GM23338 (cell line): ENCODE results near the gene STIM1. TPM values are rescaled to one million over a fixed set of nuclear protein-coding genes. Genes with fewer than 3 reads are reported as not detected.

ENCODE experiments used
- ATAC-seq: fragments of 200-7000 bp; cut with Tn5 transposase; 3 replicates; pipeline ENCODE4 v1.9.1; 2020
- DNase-seq: peaks from one replicate; pipeline ENCODE4 v3.0.0-alpha.2; 2015; ENCODE audit warnings: low spot score
- H2AFZ ChIP-seq: fragments of 200-600 bp; sonication (generic); 2 replicates; pipeline ENCODE4 v1.8.0; 2016; ENCODE audit warnings: antibody characterized with exemption, mild to moderate bottlenecking, moderate library complexity
- H3F3A ChIP-seq: fragments of 200-600 bp; sonication (generic); replicated peaks from 2 replicates; pipeline ENCODE4 v1.8.0; 2017; ENCODE audit warnings: antibody characterized with exemption, mixed run types, low read depth
- H3K27ac ChIP-seq: fragments of 200-600 bp; sonication (generic); 2 replicates; pipeline ENCODE4 v1.6.1; 2016; ENCODE audit warnings: low read depth
- H3K27me3 ChIP-seq: fragments of 200-600 bp; sonication (generic); 2 replicates; pipeline ENCODE4 v1.8.0; 2016; ENCODE audit warnings: mild to moderate bottlenecking, mixed run types, moderate library complexity; ENCODE audit not compliant: insufficient read depth
- H3K36me3 ChIP-seq: fragments of 200-600 bp; sonication (generic); 2 replicates; pipeline ENCODE4 v1.8.0; 2016; ENCODE audit warnings: mild to moderate bottlenecking; ENCODE audit not compliant: insufficient read depth
- H3K4me1 ChIP-seq: fragments of 200-600 bp; sonication (generic); 2 replicates; pipeline ENCODE4 v1.8.0; 2016; ENCODE audit warnings: mild to moderate bottlenecking, moderate library complexity; ENCODE audit not compliant: insufficient read depth
- H3K4me2 ChIP-seq: fragments of 200-600 bp; sonication (generic); 2 replicates; pipeline ENCODE4 v1.7.1; 2017; ENCODE audit warnings: mixed run types
- H3K4me3 ChIP-seq: fragments of 200-600 bp; sonication (generic); 2 replicates; pipeline ENCODE4 v1.6.1; 2016; ENCODE audit warnings: mixed run types
- H3K79me2 ChIP-seq: fragments of 200-600 bp; sonication (generic); replicated peaks from 2 replicates; pipeline ENCODE4 v1.8.0; 2017; ENCODE audit warnings: mild to moderate bottlenecking; ENCODE audit not compliant: insufficient read depth
- H3K9me2 ChIP-seq: fragments of 200-600 bp; sonication (generic); 2 replicates; pipeline ENCODE4 v1.8.0; 2017; ENCODE audit not compliant: insufficient read depth
- H4K20me1 ChIP-seq: fragments of 200-600 bp; sonication (generic); replicated peaks from 2 replicates; pipeline ENCODE4 v1.8.0; 2017; ENCODE audit warnings: mild to moderate bottlenecking; ENCODE audit not compliant: insufficient read depth
- H3K27ac Mint-ChIP-seq: 2 replicates; pipeline ENCODE4 v1.8.0; 2020; ENCODE audit warnings: inconsistent platforms, mild to moderate bottlenecking, moderate library complexity, mixed read lengths
- H3K27me3 Mint-ChIP-seq: 3 replicates; pipeline ENCODE4 v1.8.0; 2022; ENCODE audit warnings: low read depth, mild to moderate bottlenecking, moderate library complexity, mixed read lengths, inconsistent platforms; ENCODE audit not compliant: insufficient read depth, poor library complexity
- H3K36me3 Mint-ChIP-seq: 3 replicates; pipeline ENCODE4 v1.8.0; 2021; ENCODE audit warnings: low read depth, mild to moderate bottlenecking, inconsistent platforms, moderate library complexity, mixed read lengths
- H3K4me1 Mint-ChIP-seq: 3 replicates; pipeline ENCODE4 v1.8.0; 2020; ENCODE audit warnings: mild to moderate bottlenecking, inconsistent platforms, mixed read lengths
- H3K4me3 Mint-ChIP-seq: 3 replicates; pipeline ENCODE4 v1.8.0; 2021; ENCODE audit warnings: moderate library complexity, mild to moderate bottlenecking, inconsistent platforms, mixed read lengths
- H3K9me3 Mint-ChIP-seq: 3 replicates; pipeline ENCODE4 v1.8.0; 2020; ENCODE audit warnings: moderate library complexity, mild to moderate bottlenecking, inconsistent platforms, mixed read lengths
- CREB1 ChIP-seq: fragments of 250-450 bp; sonication (Bioruptor Pico); IDR thresholded peaks from 2 replicates; pipeline ENCODE4 v1.5.0; 2020; ENCODE audit warnings: low read depth, mild to moderate bottlenecking, moderate library complexity
- EZH2 ChIP-seq: fragments of 200-600 bp; sonication (generic); IDR thresholded peaks from one replicate; pipeline ENCODE4 v1.8.0; 2017; ENCODE audit warnings: antibody characterized with exemption, mild to moderate bottlenecking, low read depth; ENCODE audit not compliant: unreplicated experiment
- EZH2phosphoT487 ChIP-seq: fragments of 200-600 bp; sonication (generic); IDR thresholded peaks from one replicate; pipeline ENCODE4 v1.8.1; 2018; ENCODE audit warnings: antibody characterized with exemption; ENCODE audit not compliant: unreplicated experiment
- JUNB ChIP-seq: IDR thresholded peaks from one replicate; pipeline ENCODE4 v1.6.1; 2016; ENCODE audit warnings: antibody characterized with exemption; ENCODE audit not compliant: unreplicated experiment
- NANOG ChIP-seq: IDR thresholded peaks from 2 replicates; pipeline ENCODE4 v1.6.1; 2016; ENCODE audit warnings: antibody characterized with exemption, borderline replicate concordance
- POLR2AphosphoS5 ChIP-seq: IDR thresholded peaks from 2 replicates; pipeline ENCODE4 v1.6.1; 2016; ENCODE audit warnings: antibody characterized with exemption, low read depth
- STAT1 ChIP-seq: IDR thresholded peaks from one replicate; pipeline ENCODE4 v1.6.1; 2016; ENCODE audit warnings: antibody characterized with exemption; ENCODE audit not compliant: unreplicated experiment
- ZNF114 ChIP-seq: fragments of 250-450 bp; sonication (Bioruptor Pico); IDR thresholded peaks from 2 replicates; pipeline ENCODE4 v1.5.0; 2020; ENCODE audit warnings: mild to moderate bottlenecking, moderate library complexity
- ZNF331 ChIP-seq: fragments of 250-450 bp; sonication (Bioruptor Pico); IDR thresholded peaks from 2 replicates; pipeline ENCODE4 v1.5.0; 2020; ENCODE audit warnings: low read depth, mild to moderate bottlenecking, moderate library complexity
- polyA plus RNA-seq: library from polyadenylated mRNA; unstranded; fragments of >200 nt; fragmentation: Nextera tagmentation; extraction: Ambion mirVana; gene quantifications from 2 replicates; pipeline ENCODE4 v1.2.1, GENCODE V29; 2016
- total RNA-seq: library from RNA; depleted of rRNA; stranded (reverse); fragments of >200 nt; shearing (Covaris generic); gene quantifications from 2 replicates; pipeline ENCODE4 v1.2.3, GENCODE V29; 2014
- TF ChIP-seq, protein P1 (sequence below): fragments of 250-450 bp; sonication (Bioruptor Pico); IDR thresholded peaks from 2 replicates; pipeline ENCODE4 v1.5.0; 2020; ENCODE audit warnings: mild to moderate bottlenecking, moderate library complexity
- TF ChIP-seq, protein P2 (sequence below): IDR thresholded peaks from one replicate; pipeline ENCODE4 v1.6.1; 2018; ENCODE audit warnings: antibody characterized with exemption; ENCODE audit not compliant: unreplicated experiment
- TF ChIP-seq, protein P3 (sequence below): IDR thresholded peaks from 2 replicates; pipeline ENCODE4 v1.6.1; 2016; ENCODE audit warnings: antibody characterized with exemption
- TF ChIP-seq, protein P4 (sequence below), 2 experiments: fragments of 200-600 bp in 1 of 2; sonication (generic) in 1 of 2; conservative IDR thresholded peaks; 2 replicates each; pipeline versions ENCODE4 v1.5.1 to v1.6.1; 2016 to 2017; ENCODE audit warnings: antibody characterized with exemption in 2 of 2, low read depth in 2 of 2, mild to moderate bottlenecking in 2 of 2, moderate library complexity in 1 of 2

STIM1 gene
- total and polyA plus RNA-seq, 2 experiments from 2014 or later, result 3.5 to 14.0 TPM

DNA sequence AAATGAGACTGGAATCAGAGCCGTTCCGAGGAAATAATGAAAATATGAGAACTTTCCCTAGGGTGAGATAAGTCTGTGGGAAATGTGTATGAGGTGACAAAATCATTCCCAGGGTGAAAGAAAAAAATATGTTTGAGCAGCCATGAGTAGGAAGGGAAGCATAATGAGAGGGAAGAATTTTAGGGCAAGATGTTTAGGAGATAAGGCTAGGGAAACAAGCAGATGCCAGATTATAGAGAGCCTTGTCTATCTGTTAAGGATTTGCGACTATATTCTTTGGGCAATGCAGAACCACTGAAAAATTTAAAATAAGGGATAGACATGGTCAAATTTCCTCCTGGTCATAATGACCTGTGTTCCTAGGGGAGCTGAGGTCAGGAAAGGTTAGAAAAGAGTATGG lies 54.4 kb downstream of the STIM1 start (continued):
- TF ChIP-seq, protein P1, sequence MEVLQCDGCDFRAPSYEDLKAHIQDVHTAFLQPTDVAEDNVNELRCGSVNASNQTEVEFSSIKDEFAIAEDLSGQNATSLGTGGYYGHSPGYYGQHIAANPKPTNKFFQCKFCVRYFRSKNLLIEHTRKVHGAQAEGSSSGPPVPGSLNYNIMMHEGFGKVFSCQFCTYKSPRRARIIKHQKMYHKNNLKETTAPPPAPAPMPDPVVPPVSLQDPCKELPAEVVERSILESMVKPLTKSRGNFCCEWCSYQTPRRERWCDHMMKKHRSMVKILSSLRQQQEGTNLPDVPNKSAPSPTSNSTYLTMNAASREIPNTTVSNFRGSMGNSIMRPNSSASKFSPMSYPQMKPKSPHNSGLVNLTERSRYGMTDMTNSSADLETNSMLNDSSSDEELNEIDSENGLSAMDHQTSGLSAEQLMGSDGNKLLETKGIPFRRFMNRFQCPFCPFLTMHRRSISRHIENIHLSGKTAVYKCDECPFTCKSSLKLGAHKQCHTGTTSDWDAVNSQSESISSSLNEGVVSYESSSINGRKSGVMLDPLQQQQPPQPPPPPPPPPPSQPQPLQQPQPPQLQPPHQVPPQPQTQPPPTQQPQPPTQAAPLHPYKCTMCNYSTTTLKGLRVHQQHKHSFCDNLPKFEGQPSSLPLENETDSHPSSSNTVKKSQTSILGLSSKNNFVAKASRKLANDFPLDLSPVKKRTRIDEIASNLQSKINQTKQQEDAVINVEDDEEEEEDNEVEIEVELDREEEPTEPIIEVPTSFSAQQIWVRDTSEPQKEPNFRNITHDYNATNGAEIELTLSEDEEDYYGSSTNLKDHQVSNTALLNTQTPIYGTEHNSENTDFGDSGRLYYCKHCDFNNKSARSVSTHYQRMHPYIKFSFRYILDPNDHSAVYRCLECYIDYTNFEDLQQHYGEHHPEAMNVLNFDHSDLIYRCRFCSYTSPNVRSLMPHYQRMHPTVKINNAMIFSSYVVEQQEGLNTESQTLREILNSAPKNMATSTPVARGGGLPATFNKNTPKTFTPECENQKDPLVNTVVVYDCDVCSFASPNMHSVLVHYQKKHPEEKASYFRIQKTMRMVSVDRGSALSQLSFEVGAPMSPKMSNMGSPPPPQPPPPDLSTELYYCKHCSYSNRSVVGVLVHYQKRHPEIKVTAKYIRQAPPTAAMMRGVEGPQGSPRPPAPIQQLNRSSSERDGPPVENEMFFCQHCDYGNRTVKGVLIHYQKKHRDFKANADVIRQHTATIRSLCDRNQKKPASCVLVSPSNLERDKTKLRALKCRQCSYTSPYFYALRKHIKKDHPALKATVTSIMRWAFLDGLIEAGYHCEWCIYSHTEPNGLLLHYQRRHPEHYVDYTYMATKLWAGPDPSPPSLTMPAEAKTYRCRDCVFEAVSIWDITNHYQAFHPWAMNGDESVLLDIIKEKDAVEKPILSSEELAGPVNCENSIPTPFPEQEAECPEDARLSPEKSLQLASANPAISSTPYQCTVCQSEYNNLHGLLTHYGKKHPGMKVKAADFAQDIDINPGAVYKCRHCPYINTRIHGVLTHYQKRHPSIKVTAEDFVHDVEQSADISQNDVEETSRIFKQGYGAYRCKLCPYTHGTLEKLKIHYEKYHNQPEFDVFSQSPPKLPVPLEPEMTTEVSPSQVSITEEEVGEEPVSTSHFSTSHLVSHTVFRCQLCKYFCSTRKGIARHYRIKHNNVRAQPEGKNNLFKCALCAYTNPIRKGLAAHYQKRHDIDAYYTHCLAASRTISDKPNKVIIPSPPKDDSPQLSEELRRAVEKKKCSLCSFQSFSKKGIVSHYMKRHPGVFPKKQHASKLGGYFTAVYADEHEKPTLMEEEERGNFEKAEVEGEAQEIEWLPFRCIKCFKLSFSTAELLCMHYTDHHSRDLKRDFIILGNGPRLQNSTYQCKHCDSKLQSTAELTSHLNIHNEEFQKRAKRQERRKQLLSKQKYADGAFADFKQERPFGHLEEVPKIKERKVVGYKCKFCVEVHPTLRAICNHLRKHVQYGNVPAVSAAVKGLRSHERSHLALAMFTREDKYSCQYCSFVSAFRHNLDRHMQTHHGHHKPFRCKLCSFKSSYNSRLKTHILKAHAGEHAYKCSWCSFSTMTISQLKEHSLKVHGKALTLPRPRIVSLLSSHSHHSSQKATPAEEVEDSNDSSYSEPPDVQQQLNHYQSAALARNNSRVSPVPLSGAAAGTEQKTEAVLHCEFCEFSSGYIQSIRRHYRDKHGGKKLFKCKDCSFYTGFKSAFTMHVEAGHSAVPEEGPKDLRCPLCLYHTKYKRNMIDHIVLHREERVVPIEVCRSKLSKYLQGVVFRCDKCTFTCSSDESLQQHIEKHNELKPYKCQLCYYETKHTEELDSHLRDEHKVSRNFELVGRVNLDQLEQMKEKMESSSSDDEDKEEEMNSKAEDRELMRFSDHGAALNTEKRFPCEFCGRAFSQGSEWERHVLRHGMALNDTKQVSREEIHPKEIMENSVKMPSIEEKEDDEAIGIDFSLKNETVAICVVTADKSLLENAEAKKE (CRISPR knock-in tag), result no peak

DNA sequence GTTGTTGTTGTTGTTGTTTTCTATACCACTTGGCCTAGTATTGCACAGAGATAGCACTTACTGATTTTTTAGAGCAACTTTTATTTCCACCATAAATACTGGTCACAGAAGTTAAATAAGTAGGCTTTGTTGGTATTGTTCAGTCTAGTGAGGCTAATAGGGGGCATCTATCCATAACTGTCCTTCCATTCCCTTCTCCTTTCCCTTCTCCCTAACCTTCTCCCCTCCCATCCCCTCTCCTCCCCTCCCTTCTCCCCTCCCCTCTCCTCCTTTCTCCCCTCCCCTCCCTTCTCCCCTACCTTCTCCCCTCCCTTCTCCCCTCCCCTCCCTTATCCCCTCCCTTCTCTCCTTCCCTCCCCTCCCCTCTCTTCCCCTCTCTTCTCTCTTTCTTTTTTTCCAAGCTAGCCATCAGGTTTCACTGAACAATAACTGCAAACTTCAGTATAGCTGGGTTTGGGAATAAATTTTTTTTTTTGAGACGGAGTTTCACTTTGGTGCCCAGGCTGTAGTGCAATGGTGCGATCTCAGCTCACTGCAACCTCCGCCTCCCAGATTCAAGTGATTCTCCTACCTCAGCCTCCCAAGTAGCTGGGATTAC lies 56.5 kb downstream of the STIM1 start:
- H2AFZ ChIP-seq, result no peak overlapping the region
- Mint-ChIP-seq H3K27me3 (no peaks in the 10 kb centered on the region), H3K36me3 (no peaks in the 10 kb centered on the region), H3K4me1 (no peaks in the 10 kb centered on the region), H3K27ac (no peak overlapping the region), H3K4me3 (no peak overlapping the region), H3K9me3 (no peaks in the 10 kb centered on the region)
- H3K4me1 ChIP-seq, result no peaks in the 10 kb centered on the region
- no peaks in the 10 kb centered on the region for H3K9me2 ChIP-seq
- no peak overlapping the region for H3K4me2 ChIP-seq
- H3K27me3 ChIP-seq, result no peaks in the 10 kb centered on the region
- H3K79me2 ChIP-seq, result no peaks in the 10 kb centered on the region
- H3K27ac ChIP-seq, result no peak overlapping the region
- H3K36me3 ChIP-seq, result no peaks in the 10 kb centered on the region
- no peaks in the 10 kb centered on the region for H3F3A ChIP-seq
- H4K20me1 ChIP-seq, result no peaks in the 10 kb centered on the region
- DNase-seq (no peak), ATAC-seq (no peak)
- H3K4me3 ChIP-seq, result no peak overlapping the region
- TF ChIP-seq POLR2AphosphoS5 (no peak), EZH2 (no peak), JUNB (no peak), ZNF114 (CRISPR knock-in tag) (no peak), ZNF331 (CRISPR knock-in tag) (no peak), EZH2phosphoT487 (no peak), NANOG (no peak), STAT1 (no peak), CREB1 (no peak)
- TF ChIP-seq, protein P2, sequence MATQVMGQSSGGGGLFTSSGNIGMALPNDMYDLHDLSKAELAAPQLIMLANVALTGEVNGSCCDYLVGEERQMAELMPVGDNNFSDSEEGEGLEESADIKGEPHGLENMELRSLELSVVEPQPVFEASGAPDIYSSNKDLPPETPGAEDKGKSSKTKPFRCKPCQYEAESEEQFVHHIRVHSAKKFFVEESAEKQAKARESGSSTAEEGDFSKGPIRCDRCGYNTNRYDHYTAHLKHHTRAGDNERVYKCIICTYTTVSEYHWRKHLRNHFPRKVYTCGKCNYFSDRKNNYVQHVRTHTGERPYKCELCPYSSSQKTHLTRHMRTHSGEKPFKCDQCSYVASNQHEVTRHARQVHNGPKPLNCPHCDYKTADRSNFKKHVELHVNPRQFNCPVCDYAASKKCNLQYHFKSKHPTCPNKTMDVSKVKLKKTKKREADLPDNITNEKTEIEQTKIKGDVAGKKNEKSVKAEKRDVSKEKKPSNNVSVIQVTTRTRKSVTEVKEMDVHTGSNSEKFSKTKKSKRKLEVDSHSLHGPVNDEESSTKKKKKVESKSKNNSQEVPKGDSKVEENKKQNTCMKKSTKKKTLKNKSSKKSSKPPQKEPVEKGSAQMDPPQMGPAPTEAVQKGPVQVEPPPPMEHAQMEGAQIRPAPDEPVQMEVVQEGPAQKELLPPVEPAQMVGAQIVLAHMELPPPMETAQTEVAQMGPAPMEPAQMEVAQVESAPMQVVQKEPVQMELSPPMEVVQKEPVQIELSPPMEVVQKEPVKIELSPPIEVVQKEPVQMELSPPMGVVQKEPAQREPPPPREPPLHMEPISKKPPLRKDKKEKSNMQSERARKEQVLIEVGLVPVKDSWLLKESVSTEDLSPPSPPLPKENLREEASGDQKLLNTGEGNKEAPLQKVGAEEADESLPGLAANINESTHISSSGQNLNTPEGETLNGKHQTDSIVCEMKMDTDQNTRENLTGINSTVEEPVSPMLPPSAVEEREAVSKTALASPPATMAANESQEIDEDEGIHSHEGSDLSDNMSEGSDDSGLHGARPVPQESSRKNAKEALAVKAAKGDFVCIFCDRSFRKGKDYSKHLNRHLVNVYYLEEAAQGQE, result no peak
- TF ChIP-seq, protein P3, sequence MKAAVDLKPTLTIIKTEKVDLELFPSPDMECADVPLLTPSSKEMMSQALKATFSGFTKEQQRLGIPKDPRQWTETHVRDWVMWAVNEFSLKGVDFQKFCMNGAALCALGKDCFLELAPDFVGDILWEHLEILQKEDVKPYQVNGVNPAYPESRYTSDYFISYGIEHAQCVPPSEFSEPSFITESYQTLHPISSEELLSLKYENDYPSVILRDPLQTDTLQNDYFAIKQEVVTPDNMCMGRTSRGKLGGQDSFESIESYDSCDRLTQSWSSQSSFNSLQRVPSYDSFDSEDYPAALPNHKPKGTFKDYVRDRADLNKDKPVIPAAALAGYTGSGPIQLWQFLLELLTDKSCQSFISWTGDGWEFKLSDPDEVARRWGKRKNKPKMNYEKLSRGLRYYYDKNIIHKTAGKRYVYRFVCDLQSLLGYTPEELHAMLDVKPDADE, result no peak
- TF ChIP-seq, protein P4, sequence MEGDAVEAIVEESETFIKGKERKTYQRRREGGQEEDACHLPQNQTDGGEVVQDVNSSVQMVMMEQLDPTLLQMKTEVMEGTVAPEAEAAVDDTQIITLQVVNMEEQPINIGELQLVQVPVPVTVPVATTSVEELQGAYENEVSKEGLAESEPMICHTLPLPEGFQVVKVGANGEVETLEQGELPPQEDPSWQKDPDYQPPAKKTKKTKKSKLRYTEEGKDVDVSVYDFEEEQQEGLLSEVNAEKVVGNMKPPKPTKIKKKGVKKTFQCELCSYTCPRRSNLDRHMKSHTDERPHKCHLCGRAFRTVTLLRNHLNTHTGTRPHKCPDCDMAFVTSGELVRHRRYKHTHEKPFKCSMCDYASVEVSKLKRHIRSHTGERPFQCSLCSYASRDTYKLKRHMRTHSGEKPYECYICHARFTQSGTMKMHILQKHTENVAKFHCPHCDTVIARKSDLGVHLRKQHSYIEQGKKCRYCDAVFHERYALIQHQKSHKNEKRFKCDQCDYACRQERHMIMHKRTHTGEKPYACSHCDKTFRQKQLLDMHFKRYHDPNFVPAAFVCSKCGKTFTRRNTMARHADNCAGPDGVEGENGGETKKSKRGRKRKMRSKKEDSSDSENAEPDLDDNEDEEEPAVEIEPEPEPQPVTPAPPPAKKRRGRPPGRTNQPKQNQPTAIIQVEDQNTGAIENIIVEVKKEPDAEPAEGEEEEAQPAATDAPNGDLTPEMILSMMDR (conservative IDR thresholded peaks at IDR 0.05; ENCODE audit: low read depth in 2 of 2), result no peak
